ENCODE data around the gene DNAJC6. TPM values are rescaled to one million over a fixed set of nuclear protein-coding genes. Genes with fewer than 3 reads are reported as not detected.

Gene DNAJC6
- polyA plus RNA-seq, 1 donor (not counting 4 experiments of a cell fraction or from before 2014, with no cell fraction given): 7.7 TPM

DNA sequence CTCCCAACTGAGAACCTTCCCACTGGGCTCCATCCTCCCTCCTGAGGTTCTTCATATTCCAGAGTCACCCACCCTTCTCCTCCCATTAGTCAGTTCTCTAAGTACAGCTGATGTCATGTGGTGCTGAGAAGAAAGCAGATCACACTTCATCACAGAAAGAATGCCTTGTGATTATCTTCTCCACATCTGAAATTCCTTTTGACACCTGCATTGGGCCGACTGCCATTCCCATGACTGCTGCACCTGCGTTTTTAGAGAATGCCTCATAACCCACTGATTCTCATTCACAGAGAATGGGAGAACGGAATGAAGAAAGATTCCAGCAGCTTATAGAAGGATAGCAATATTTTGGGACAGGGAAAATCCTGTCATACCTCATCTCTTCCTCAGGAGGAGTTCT is 125.4 kb downstream of the DNAJC6 start:
- no peak overlapping the region for H3K4me2 ChIP-seq (ENCODE audit: control insufficient read depth, extremely low read depth, insufficient read depth, low read depth, low read length)
- dilution Hi-C loops (cut with MboI; ENCODE audit: extremely low pct_ligation_motif_present, low sequenced_read_pairs): no loop called here
- peaks cover 31% of the 10 kb centered on the region for H3K4me1 ChIP-seq (ENCODE audit: control insufficient read depth, extremely low read depth, insufficient read depth, low read length)
- no peaks in the 10 kb centered on the region for H3K9me1 ChIP-seq (ENCODE audit: control insufficient read depth, extremely low read depth, insufficient read depth, low read length)
- H3K9me3 ChIP-seq (ENCODE audit: control insufficient read depth, low read depth, low read length): no peaks in the 10 kb centered on the region
- H3K9ac ChIP-seq (ENCODE audit: control insufficient read depth, extremely low read depth, insufficient read depth, low read length): no peak overlapping the region
- DNase-seq (ENCODE audit: low read depth, low spot score) (peak; percentile 73), FAIRE-seq (peak; percentile 91)
- TF ChIP-seq, protein P1, sequence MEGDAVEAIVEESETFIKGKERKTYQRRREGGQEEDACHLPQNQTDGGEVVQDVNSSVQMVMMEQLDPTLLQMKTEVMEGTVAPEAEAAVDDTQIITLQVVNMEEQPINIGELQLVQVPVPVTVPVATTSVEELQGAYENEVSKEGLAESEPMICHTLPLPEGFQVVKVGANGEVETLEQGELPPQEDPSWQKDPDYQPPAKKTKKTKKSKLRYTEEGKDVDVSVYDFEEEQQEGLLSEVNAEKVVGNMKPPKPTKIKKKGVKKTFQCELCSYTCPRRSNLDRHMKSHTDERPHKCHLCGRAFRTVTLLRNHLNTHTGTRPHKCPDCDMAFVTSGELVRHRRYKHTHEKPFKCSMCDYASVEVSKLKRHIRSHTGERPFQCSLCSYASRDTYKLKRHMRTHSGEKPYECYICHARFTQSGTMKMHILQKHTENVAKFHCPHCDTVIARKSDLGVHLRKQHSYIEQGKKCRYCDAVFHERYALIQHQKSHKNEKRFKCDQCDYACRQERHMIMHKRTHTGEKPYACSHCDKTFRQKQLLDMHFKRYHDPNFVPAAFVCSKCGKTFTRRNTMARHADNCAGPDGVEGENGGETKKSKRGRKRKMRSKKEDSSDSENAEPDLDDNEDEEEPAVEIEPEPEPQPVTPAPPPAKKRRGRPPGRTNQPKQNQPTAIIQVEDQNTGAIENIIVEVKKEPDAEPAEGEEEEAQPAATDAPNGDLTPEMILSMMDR (optimal IDR thresholded peaks at IDR 0.05 in 1 of 3, IDR thresholded peaks at IDR 0.05 in 1 of 3, conservative IDR thresholded peaks at IDR 0.05 in 1 of 3; ENCODE audit: extremely low read depth in 1 of 3, insufficient read depth in 2 of 3, low read length in 3 of 3): no peak
- TF ChIP-seq EZH2 (IDR thresholded peaks at IDR 0.05; ENCODE audit: low read length): no peak
- peaks cover 11% of the 10 kb centered on the region for H3K79me2 ChIP-seq (ENCODE audit: control insufficient read depth, insufficient read depth, low read length)
- H3K27me3 ChIP-seq (ENCODE audit: control insufficient read depth, extremely low read depth, insufficient read depth, low read length): no peaks in the 10 kb centered on the region
- peak overlapping the region; percentile 53 for H3K27ac ChIP-seq (ENCODE audit: control insufficient read depth, insufficient read depth, low read length)
- peaks cover 2 to 11% of the 10 kb centered on the region in 2 experiments for H3K36me3 ChIP-seq (ENCODE audit: control insufficient read depth in 2 of 2, extremely low read depth in 1 of 2, insufficient read depth in 2 of 2, low read length in 2 of 2)
- no peak overlapping the region for H3K4me3 ChIP-seq (ENCODE audit: control insufficient read depth in 2 of 3, extremely low read depth in 1 of 3, insufficient read depth in 2 of 3, low read depth in 1 of 3, low read length in 3 of 3)
- H2AFZ ChIP-seq (ENCODE audit: control insufficient read depth, low read length): no peak overlapping the region
- no peaks in the 10 kb centered on the region for H4K20me1 ChIP-seq (ENCODE audit: control insufficient read depth, extremely low read depth, insufficient read depth, low read length)

DNA sequence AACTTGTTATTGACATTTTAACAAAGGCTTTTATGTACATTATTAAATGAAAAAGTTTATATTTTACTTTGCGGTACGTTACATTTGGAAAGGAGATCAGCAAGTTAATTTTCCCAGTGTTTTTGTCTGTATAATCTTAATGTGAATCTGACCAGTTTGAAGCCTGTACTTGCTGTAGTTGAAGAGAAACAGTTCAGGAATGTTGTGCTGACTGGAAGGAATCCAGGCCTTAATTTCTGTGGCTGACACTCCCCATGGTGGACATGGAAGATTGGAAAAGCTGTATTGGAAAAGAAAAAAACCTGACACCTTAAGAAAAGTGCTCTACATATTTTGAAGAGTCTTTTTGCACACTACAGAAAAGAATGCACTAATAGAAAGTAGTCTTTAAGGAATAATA is 126.6 kb downstream of the DNAJC6 start:
- no peak overlapping the region for H3K9ac ChIP-seq (ENCODE audit: control insufficient read depth, extremely low read depth, insufficient read depth, low read length)
- H4K20me1 ChIP-seq (ENCODE audit: control insufficient read depth, extremely low read depth, insufficient read depth, low read length): no peaks in the 10 kb centered on the region
- H3K27me3 ChIP-seq (ENCODE audit: control insufficient read depth, extremely low read depth, insufficient read depth, low read length): no peaks in the 10 kb centered on the region
- H3K4me3 ChIP-seq (ENCODE audit: control insufficient read depth in 2 of 3, extremely low read depth in 1 of 3, insufficient read depth in 2 of 3, low read depth in 1 of 3, low read length in 3 of 3): peak overlapping the region in 1 of 3 experiments; percentile 10
- peak overlapping the region; percentile 22 for H3K4me2 ChIP-seq (ENCODE audit: control insufficient read depth, extremely low read depth, insufficient read depth, low read depth, low read length)
- DNase-seq (ENCODE audit: low read depth, low spot score) (no peak), FAIRE-seq (peak; percentile 69)
- dilution Hi-C loops (cut with MboI; ENCODE audit: extremely low pct_ligation_motif_present, low sequenced_read_pairs): no loop called here
- H3K36me3 ChIP-seq (ENCODE audit: control insufficient read depth in 2 of 2, extremely low read depth in 1 of 2, insufficient read depth in 2 of 2, low read length in 2 of 2): peaks cover 0 to 11% of the 10 kb centered on the region in 2 experiments
- no peaks in the 10 kb centered on the region for H3K9me1 ChIP-seq (ENCODE audit: control insufficient read depth, extremely low read depth, insufficient read depth, low read length)
- peaks cover 21% of the 10 kb centered on the region for H3K4me1 ChIP-seq (ENCODE audit: control insufficient read depth, extremely low read depth, insufficient read depth, low read length)
- no peaks in the 10 kb centered on the region for H3K9me3 ChIP-seq (ENCODE audit: control insufficient read depth, low read depth, low read length)
- H3K79me2 ChIP-seq (ENCODE audit: control insufficient read depth, insufficient read depth, low read length): peaks cover 7% of the 10 kb centered on the region
- no peak overlapping the region for H3K27ac ChIP-seq (ENCODE audit: control insufficient read depth, insufficient read depth, low read length)
- H2AFZ ChIP-seq (ENCODE audit: control insufficient read depth, low read length): no peak overlapping the region
- no peak for TF ChIP-seq EZH2 (IDR thresholded peaks at IDR 0.05; ENCODE audit: low read length)
- TF ChIP-seq, protein P1 (optimal IDR thresholded peaks at IDR 0.05 in 1 of 3, IDR thresholded peaks at IDR 0.05 in 1 of 3, conservative IDR thresholded peaks at IDR 0.05 in 1 of 3; ENCODE audit: extremely low read depth in 1 of 3, insufficient read depth in 2 of 3, low read length in 3 of 3): no peak

Data from keratinocyte (primary cell).